ENCODE measurements around the gene PACRG. TPM values are rescaled to one million over a fixed set of nuclear protein-coding genes. Genes with fewer than 3 reads are reported as not detected.

The PACRG gene
- polyA plus RNA-seq, 3 donors = not detected

DNA sequence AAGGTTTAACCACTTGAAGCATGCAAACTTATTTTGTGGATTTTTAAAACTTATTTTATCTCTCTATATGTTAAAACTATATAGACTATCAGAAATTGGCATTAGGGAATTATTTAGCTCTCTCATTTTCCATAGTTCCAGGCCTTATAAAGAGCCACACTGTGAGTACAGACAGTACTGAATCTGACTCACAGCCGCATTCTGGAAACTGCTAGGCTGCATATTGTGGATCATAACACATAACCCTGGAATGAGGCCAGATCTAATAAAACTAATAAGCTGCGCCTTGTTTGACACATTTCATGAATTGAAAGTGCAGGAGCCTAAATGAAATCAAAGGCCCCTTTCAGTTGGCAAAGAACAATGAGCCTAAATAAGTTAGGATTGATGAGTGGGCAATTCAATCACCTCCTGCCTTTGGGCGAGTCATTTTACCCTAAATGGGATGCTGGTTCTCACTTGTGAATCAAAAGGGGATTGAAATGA is 308.4 kb downstream of the PACRG start:
- H3K36me3 Mint-ChIP-seq = no peaks in the 10 kb centered on the region
- intact Hi-C loops (cut with micrococcal nuclease) = no loop called here
- H3K27ac Mint-ChIP-seq = no peak overlapping the region
- H3K27ac ChIP-seq (ENCODE audit: low read depth in 1 of 2, low read length in 2 of 2) = no peak overlapping the region
- no peak for DNase-seq
- H2AFZ ChIP-seq (ENCODE audit: insufficient read depth, low read depth, low read length, poor library complexity, severe bottlenecking) = no peak overlapping the region
- no peaks in the 10 kb centered on the region for H3K27me3 Mint-ChIP-seq (ENCODE audit: low read depth in 3 of 3)
- WGBS (ENCODE audit: insufficient coverage) = 100% methylated on average over 1 of the region's 3 CpGs
- no peaks in the 10 kb centered on the region for H3K4me1 ChIP-seq (ENCODE audit: control insufficient read depth in 1 of 2, insufficient read depth in 2 of 2, low read length in 2 of 2)
- H3K36me3 ChIP-seq (replicated peaks in 1 of 2; ENCODE audit: control insufficient read depth in 1 of 2, insufficient read depth in 2 of 2, low read length in 2 of 2) = no peaks in the 10 kb centered on the region
- no peak overlapping the region for H3K9ac ChIP-seq (ENCODE audit: insufficient read depth, low read length, poor library complexity, severe bottlenecking)
- no peak overlapping the region for H3K4me3 ChIP-seq (replicated peaks in 1 of 3; ENCODE audit: low read depth in 2 of 3, low read length in 3 of 3)
- no peaks in the 10 kb centered on the region for H3K4me1 Mint-ChIP-seq
- H3K9me3 ChIP-seq (replicated peaks in 1 of 2; ENCODE audit: control insufficient read depth in 1 of 2, insufficient read depth in 1 of 2, low read length in 2 of 2) = peaks cover 23 to 39% of the 10 kb centered on the region in 2 donors
- peaks cover 7 to 24% (median 13%) of the 10 kb centered on the region in 7 donors for H3K9me3 Mint-ChIP-seq
- no peak overlapping the region for H3K4me2 ChIP-seq (replicated peaks; ENCODE audit: extremely low read depth, low read length, poor library complexity, severe bottlenecking)
- no peaks in the 10 kb centered on the region for H3K27me3 ChIP-seq (ENCODE audit: control insufficient read depth in 2 of 2, insufficient read depth in 2 of 2, low read length in 2 of 2)
- TF ChIP-seq, protein P1, sequence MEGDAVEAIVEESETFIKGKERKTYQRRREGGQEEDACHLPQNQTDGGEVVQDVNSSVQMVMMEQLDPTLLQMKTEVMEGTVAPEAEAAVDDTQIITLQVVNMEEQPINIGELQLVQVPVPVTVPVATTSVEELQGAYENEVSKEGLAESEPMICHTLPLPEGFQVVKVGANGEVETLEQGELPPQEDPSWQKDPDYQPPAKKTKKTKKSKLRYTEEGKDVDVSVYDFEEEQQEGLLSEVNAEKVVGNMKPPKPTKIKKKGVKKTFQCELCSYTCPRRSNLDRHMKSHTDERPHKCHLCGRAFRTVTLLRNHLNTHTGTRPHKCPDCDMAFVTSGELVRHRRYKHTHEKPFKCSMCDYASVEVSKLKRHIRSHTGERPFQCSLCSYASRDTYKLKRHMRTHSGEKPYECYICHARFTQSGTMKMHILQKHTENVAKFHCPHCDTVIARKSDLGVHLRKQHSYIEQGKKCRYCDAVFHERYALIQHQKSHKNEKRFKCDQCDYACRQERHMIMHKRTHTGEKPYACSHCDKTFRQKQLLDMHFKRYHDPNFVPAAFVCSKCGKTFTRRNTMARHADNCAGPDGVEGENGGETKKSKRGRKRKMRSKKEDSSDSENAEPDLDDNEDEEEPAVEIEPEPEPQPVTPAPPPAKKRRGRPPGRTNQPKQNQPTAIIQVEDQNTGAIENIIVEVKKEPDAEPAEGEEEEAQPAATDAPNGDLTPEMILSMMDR (IDR thresholded peaks at IDR 0.05) = no peak
- H4K20me1 ChIP-seq (ENCODE audit: insufficient read depth, low read length) = no peaks in the 10 kb centered on the region
- no peak overlapping the region for H3K4me3 Mint-ChIP-seq
- no peaks in the 10 kb centered on the region for H3K79me2 ChIP-seq (ENCODE audit: insufficient read depth, low read length)

DNA sequence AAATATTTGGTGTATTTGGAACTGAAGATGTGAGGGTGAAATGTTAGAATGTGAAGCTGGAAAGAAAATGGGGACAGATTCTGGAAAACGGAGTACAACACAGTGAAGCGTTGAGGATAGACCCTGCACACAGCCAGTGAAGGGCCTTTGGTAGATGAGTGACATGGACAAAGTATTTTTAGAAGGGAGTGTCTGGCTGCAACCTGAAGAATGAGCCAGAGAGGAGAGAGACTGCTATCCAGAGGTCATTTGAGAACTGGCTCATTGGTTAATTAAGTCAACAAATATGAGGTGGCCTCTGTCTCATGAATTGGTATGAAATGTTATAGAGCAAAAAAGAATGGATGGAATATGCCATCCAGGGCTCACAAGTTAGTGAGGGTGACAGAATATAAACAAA is 310.5 kb downstream of the PACRG start:
- Mint-ChIP-seq H3K36me3 (no peaks in the 10 kb centered on the region), H3K9me3 (peaks cover 7 to 32% (median 16%) of the 10 kb centered on the region in 7 donors), H3K4me3 (no peak overlapping the region), H3K27ac (no peak overlapping the region), H3K4me1 (no peaks in the 10 kb centered on the region), H3K27me3 (ENCODE audit: low read depth in 3 of 3) (no peaks in the 10 kb centered on the region)
- DNase-seq = no peak
- H2AFZ ChIP-seq (ENCODE audit: insufficient read depth, low read depth, low read length, poor library complexity, severe bottlenecking) = no peak overlapping the region
- H3K4me2 ChIP-seq (replicated peaks; ENCODE audit: extremely low read depth, low read length, poor library complexity, severe bottlenecking) = no peak overlapping the region
- intact Hi-C loops (cut with micrococcal nuclease) = no loop called here
- H3K27ac ChIP-seq (ENCODE audit: low read depth in 1 of 2, low read length in 2 of 2) = no peak overlapping the region
- peaks cover 34 to 50% of the 10 kb centered on the region in 2 donors for H3K9me3 ChIP-seq (replicated peaks in 1 of 2; ENCODE audit: control insufficient read depth in 1 of 2, insufficient read depth in 1 of 2, low read length in 2 of 2)
- no peaks in the 10 kb centered on the region for H3K36me3 ChIP-seq (replicated peaks in 1 of 2; ENCODE audit: control insufficient read depth in 1 of 2, insufficient read depth in 2 of 2, low read length in 2 of 2)
- 100% methylated on average over 1 of the region's 2 CpGs for WGBS (ENCODE audit: insufficient coverage)
- TF ChIP-seq, protein P1 (IDR thresholded peaks at IDR 0.05) = no peak
- H3K9ac ChIP-seq (ENCODE audit: insufficient read depth, low read length, poor library complexity, severe bottlenecking) = no peak overlapping the region
- H3K27me3 ChIP-seq (ENCODE audit: control insufficient read depth in 2 of 2, insufficient read depth in 2 of 2, low read length in 2 of 2) = no peaks in the 10 kb centered on the region
- H3K4me3 ChIP-seq (replicated peaks in 1 of 3; ENCODE audit: low read depth in 2 of 3, low read length in 3 of 3) = no peak overlapping the region
- no peaks in the 10 kb centered on the region for H4K20me1 ChIP-seq (ENCODE audit: insufficient read depth, low read length)
- no peaks in the 10 kb centered on the region for H3K4me1 ChIP-seq (ENCODE audit: control insufficient read depth in 1 of 2, insufficient read depth in 2 of 2, low read length in 2 of 2)
- H3K79me2 ChIP-seq (ENCODE audit: insufficient read depth, low read length) = no peaks in the 10 kb centered on the region
